Activated T-helper 17 cell treated with anti-CD3 and anti-CD28 coated beads, Interleukin-2, amount 50 U/mL, for 72 hours (primary cell): ENCODE results near the gene DIABLO. TPM values are rescaled to one million over a fixed set of nuclear protein-coding genes. Genes with fewer than 3 reads are reported as not detected.
"Not testable (repeated sequence)": the region's sequence is repeated elsewhere in the genome, so short reads cannot be mapped to it uniquely, and the experiment has no call there.

Source experiments
- ATAC-seq: fragments of 150-1000 bp; cut with Tn5 transposase; replicated peaks from 2 replicates; pipeline ENCODE4 v1.10.0; 2021; ENCODE audit warnings: mild to moderate bottlenecking, moderate library complexity
- H3K27ac Mint-ChIP-seq: one replicate; pipeline ENCODE4 v1.8.0; 2022; ENCODE audit warnings: mixed read lengths
- H3K27me3 Mint-ChIP-seq: one replicate; pipeline ENCODE4 v1.8.0; 2022; ENCODE audit warnings: mixed read lengths
- H3K36me3 Mint-ChIP-seq: one replicate; pipeline ENCODE4 v1.8.0; 2022; ENCODE audit warnings: low read depth, mild to moderate bottlenecking, mixed read lengths
- H3K4me1 Mint-ChIP-seq: one replicate; pipeline ENCODE4 v1.8.0; 2022; ENCODE audit warnings: mixed read lengths
- H3K4me3 Mint-ChIP-seq: one replicate; pipeline ENCODE4 v1.8.0; 2022; ENCODE audit warnings: mild to moderate bottlenecking, mixed read lengths
- H3K9me3 Mint-ChIP-seq: one replicate; pipeline ENCODE4 v1.8.0; 2022; ENCODE audit warnings: mixed read lengths
- total RNA-seq, 2 donors: library from RNA; stranded (reverse); gene quantifications; one replicate each; pipeline ENCODE4 v1.2.3, GENCODE V29; 2022

The DIABLO gene
- 10 to 100 TPM; 44.0 to 50.5 TPM for total RNA-seq

DNA sequence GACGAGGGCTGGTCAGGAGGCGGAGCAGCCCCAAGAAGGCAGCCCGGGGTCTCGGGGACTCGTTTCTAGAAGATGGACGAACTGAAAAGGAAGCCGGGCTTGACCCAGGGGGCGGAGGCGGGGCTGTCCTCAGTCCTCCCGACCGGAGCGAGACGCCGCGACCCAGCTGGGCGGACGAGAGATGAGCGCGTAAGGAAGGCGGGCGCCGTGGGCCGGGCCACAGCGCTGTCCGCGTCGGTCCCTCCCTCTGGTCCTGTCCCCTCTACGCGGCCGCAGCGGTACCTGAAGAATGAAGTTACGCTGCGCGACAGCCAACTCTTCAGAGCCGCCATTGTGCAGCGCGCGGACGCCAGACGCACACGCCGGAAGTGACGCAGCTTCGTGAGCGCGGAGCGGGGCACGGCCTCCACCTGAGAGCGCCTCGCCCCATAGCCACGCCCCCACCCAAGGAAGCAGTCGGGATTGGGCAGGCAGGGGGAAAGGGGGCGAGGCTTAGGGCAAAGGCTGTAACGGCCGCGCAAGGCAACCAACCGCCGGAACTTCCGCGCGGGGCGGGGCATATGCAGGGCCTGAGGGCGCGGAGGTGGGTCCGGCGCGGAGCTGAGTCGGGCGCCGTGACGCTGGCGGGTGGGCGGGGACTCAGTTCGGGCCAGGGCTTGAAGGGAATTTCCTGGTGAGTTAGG lies at the start of gene DIABLO:
Gene DIABLO (minus strand): TSS at position 370 of the 683 bp plus-strand sequence. CDS start 38 bp downstream, at position 332.
- H3K27ac Mint-ChIP-seq = peak within 1 kb of the TSS; percentile 82
- H3K4me3 Mint-ChIP-seq = peak within 1 kb of the TSS; percentile 80
- ATAC-seq = peak; percentile 94
- peaks cover 52% of the 10 kb centered on the region for H3K36me3 Mint-ChIP-seq
- H3K9me3 Mint-ChIP-seq = no peaks in the 10 kb centered on the region
- H3K4me1 Mint-ChIP-seq = peaks cover 20% of the 10 kb centered on the region
- H3K27me3 Mint-ChIP-seq = no peaks in the 10 kb centered on the region

- H3K9me3 Mint-ChIP-seq = no peaks in the 10 kb centered on the region
- H3K27ac Mint-ChIP-seq = no peak overlapping the region
- H3K27me3 Mint-ChIP-seq = no peaks in the 10 kb centered on the region
- ATAC-seq = no peak
- no peak overlapping the region for H3K4me3 Mint-ChIP-seq
- no peaks in the 10 kb centered on the region for H3K4me1 Mint-ChIP-seq
- peaks cover 65% of the 10 kb centered on the region for H3K36me3 Mint-ChIP-seq
Observed at GRCh38 chr12:122275459-122275858, 49.6 kb upstream of the DIABLO start.

GRCh38 chr12:122266230-122266901 lies 40.5 kb upstream of the DIABLO start, which contains the start of gene VPS33A:
Gene VPS33A, minus strand, starts transcription at chr12:122266494. Its CDS starts 86 bp downstream, at chr12:122266408.
- Mint-ChIP-seq H3K27me3 (no peaks in the 10 kb centered on the region), H3K9me3 (no peaks in the 10 kb centered on the region), H3K36me3 (peaks cover 41% of the 10 kb centered on the region), H3K4me3 (peak within 1 kb of the TSS; percentile 96), H3K27ac (peak within 1 kb of the TSS; percentile 100), H3K4me1 (peaks cover 5% of the 10 kb centered on the region)
- peak; percentile 90 for ATAC-seq

- H3K4me1 Mint-ChIP-seq = peaks cover 5% of the 10 kb centered on the region
- H3K27me3 Mint-ChIP-seq = no peaks in the 10 kb centered on the region
- H3K36me3 Mint-ChIP-seq = peaks cover 43% of the 10 kb centered on the region
- ATAC-seq = peak; percentile 64
- H3K4me3 Mint-ChIP-seq = peak overlapping the region; percentile 96
- peak overlapping the region; percentile 100 for H3K27ac Mint-ChIP-seq
- no peaks in the 10 kb centered on the region for H3K9me3 Mint-ChIP-seq
Observed at GRCh38 chr12:122265886-122266229, 40.0 kb upstream of the DIABLO start.

GRCh38 chr12:122265476-122265875 lies 39.6 kb upstream of the DIABLO start:
- Mint-ChIP-seq H3K36me3 (peaks cover 47% of the 10 kb centered on the region), H3K27ac (peak overlapping the region; percentile 100), H3K4me1 (peaks cover 5% of the 10 kb centered on the region), H3K4me3 (peak overlapping the region; percentile 96), H3K27me3 (no peaks in the 10 kb centered on the region), H3K9me3 (no peaks in the 10 kb centered on the region)
- ATAC-seq = peak; percentile 4

GRCh38 chr12:122260735-122261134 lies 34.9 kb upstream of the DIABLO start:
- not testable (repeated sequence) for H3K9me3 Mint-ChIP-seq, H3K27ac Mint-ChIP-seq, H3K27me3 Mint-ChIP-seq, ATAC-seq, H3K4me3 Mint-ChIP-seq
- H3K4me1 Mint-ChIP-seq = peaks cover 11% of the 10 kb centered on the region
- H3K36me3 Mint-ChIP-seq = peaks cover 80% of the 10 kb centered on the region

DNA sequence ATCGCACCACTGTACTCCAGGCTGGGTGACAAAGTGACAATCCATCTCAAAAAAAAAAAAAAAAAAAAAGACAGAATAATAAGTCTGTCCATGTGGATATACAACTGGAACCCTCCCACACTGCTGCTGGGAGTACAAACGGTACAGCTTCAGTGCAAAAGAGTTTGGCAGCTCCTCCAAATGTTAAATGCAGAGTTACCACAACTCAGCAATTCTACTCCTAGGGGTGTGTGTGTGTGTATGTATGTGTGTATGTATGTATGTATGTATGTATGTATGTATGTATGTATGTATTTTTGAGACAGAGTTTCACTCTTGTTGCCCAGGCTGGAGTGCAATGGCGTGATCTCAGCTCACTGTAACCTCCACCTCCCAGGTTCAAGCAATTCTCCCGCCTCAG lies 33.1 kb upstream of the DIABLO start:
- ATAC-seq = peak; percentile 5
- not testable (repeated sequence) for H3K9me3 Mint-ChIP-seq, H3K27ac Mint-ChIP-seq, H3K27me3 Mint-ChIP-seq, H3K4me3 Mint-ChIP-seq
- H3K4me1 Mint-ChIP-seq = peaks cover 11% of the 10 kb centered on the region
- H3K36me3 Mint-ChIP-seq = peaks cover 91% of the 10 kb centered on the region

- H3K27ac Mint-ChIP-seq = peak overlapping the region; percentile 80
- not testable (repeated sequence) for H3K27me3 Mint-ChIP-seq, H3K9me3 Mint-ChIP-seq
Observed at GRCh38 chr12:122258462-122258861, 32.6 kb upstream of the DIABLO start.

DNA sequence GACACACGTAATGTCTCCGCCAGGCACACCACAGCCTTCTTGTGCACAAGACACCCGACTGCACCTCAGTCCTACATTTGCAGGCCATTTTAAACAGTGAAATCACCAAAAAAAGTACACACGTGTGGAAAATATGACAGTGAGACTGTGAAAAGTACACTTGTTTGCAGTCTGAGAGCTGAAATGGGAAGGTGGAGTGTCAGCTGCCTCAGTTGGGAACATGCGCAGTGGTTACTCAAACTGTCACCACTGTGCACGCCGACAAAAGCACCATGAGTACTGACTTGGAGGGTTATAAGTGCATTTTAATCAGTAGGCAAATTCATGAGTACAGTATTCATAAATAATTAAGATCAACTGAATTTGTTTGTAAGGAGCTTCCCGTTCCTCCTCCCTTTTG lies 24.7 kb upstream of the DIABLO start:
- H3K4me1 Mint-ChIP-seq = peaks cover 4% of the 10 kb centered on the region
- H3K9me3 Mint-ChIP-seq = no peaks in the 10 kb centered on the region
- H3K27ac Mint-ChIP-seq = no peak overlapping the region
- H3K36me3 Mint-ChIP-seq = peaks cover 54% of the 10 kb centered on the region
- no peaks in the 10 kb centered on the region for H3K27me3 Mint-ChIP-seq
- no peak overlapping the region for H3K4me3 Mint-ChIP-seq
- no peak for ATAC-seq

More at GRCh38 chr12:122258462-122258861, 32.6 kb upstream of the DIABLO start:
- Mint-ChIP-seq H3K36me3 (peaks cover 90% of the 10 kb centered on the region), H3K4me3 (peak overlapping the region; percentile 10), H3K4me1 (peaks cover 11% of the 10 kb centered on the region)
- ATAC-seq = peak; percentile 65

GRCh38 chr12:122250047-122250446 lies 24.2 kb upstream of the DIABLO start:
- Mint-ChIP-seq H3K4me1 (peaks cover 5% of the 10 kb centered on the region), H3K36me3 (peaks cover 50% of the 10 kb centered on the region), H3K27me3 (no peaks in the 10 kb centered on the region), H3K9me3 (no peaks in the 10 kb centered on the region), H3K27ac (no peak overlapping the region), H3K4me3 (no peak overlapping the region)
- no peak for ATAC-seq

GRCh38 chr12:122245553-122245952 lies 19.7 kb upstream of the DIABLO start:
- ATAC-seq = no peak
- H3K27me3 Mint-ChIP-seq = no peaks in the 10 kb centered on the region
- H3K4me1 Mint-ChIP-seq = peaks cover 20% of the 10 kb centered on the region
- H3K27ac Mint-ChIP-seq = peak overlapping the region; percentile 86
- peak overlapping the region; percentile 91 for H3K4me3 Mint-ChIP-seq
- no peaks in the 10 kb centered on the region for H3K9me3 Mint-ChIP-seq
- peaks cover 60% of the 10 kb centered on the region for H3K36me3 Mint-ChIP-seq

- H3K27me3 Mint-ChIP-seq = no peaks in the 10 kb centered on the region
- H3K9me3 Mint-ChIP-seq = no peaks in the 10 kb centered on the region
- peak; percentile 91 for ATAC-seq
- H3K36me3 Mint-ChIP-seq = peaks cover 60% of the 10 kb centered on the region
- H3K27ac Mint-ChIP-seq = peak overlapping the region; percentile 86
- peaks cover 20% of the 10 kb centered on the region for H3K4me1 Mint-ChIP-seq
- peak overlapping the region; percentile 91 for H3K4me3 Mint-ChIP-seq
Observed at GRCh38 chr12:122244565-122245371, 18.9 kb upstream of the DIABLO start.

DNA sequence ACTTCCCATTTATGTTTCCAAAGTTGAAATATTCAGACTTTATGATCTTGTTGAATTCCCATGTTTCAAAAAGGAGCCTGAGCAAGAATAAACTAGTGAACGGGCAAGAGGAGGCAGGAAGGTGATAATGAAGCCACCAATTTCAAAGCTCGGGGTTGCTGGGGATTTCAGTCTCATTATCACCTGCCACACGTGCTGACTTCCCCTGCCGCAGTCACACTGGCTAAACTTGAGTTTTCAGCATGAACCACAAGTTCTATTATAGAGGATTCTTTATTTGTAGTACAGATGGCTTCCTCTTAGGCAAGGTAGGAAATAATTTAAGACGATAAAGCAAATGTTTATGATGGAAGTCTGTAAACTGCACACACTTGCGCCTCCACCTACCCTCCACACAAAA lies 18.1 kb upstream of the DIABLO start:
- Mint-ChIP-seq H3K4me1 (peaks cover 20% of the 10 kb centered on the region), H3K27me3 (no peaks in the 10 kb centered on the region), H3K36me3 (peaks cover 60% of the 10 kb centered on the region), H3K4me3 (peak overlapping the region; percentile 91), H3K9me3 (no peaks in the 10 kb centered on the region), H3K27ac (peak overlapping the region; percentile 86)
- peak; percentile 42 for ATAC-seq

DNA sequence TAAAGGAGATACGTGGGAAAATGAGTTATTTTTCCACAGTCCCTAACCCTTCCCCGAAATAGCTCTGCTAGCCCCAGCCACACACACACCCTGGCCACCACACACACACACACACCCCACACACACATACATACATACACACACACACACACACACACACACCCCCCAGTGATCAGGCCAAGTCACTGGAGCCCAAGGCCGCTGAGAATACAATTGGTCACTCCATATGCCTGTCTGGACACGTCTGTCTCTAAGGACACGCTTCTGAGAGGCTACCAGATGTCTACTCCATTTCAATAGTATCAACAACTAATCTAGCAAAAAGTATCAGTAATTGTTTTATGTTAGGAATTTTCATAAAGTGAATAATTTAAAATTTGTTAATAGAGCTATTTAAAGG lies 13.0 kb upstream of the DIABLO start:
- H3K27ac Mint-ChIP-seq = no peak overlapping the region
- no peaks in the 10 kb centered on the region for H3K9me3 Mint-ChIP-seq

More for the DNA sequence above, 13.0 kb upstream of the DIABLO start:
- H3K4me1 Mint-ChIP-seq = peaks cover 3% of the 10 kb centered on the region
- ATAC-seq = no peak
- no peaks in the 10 kb centered on the region for H3K27me3 Mint-ChIP-seq
- no peak overlapping the region for H3K4me3 Mint-ChIP-seq
- peaks cover 80% of the 10 kb centered on the region for H3K36me3 Mint-ChIP-seq
